Trophoblast cell (in vitro differentiated cells and primary cell): Measurements from ENCODE around the gene KIFAP3.
"Not testable (repeated sequence)": the region's sequence is repeated elsewhere in the genome, so short reads cannot be mapped to it uniquely, and the experiment has no call there.

ENCODE experiments used
- DNase-seq, 2 donors: peaks; one replicate each; pipeline ENCODE4 v3.0.0-alpha.2; 2016
- H2AFZ ChIP-seq: 2 replicates; pipeline ENCODE4 v1.6.1; 2013; ENCODE audit warnings: low read length, moderate library complexity, mild to moderate bottlenecking; ENCODE audit not compliant: insufficient read depth, poor library complexity
- H2AK5ac ChIP-seq: 2 replicates; pipeline ENCODE4 v1.6.1; 2013; ENCODE audit warnings: mild to moderate bottlenecking, low read length
- H2BK120ac ChIP-seq: 2 replicates; pipeline ENCODE4 v1.6.1; 2013; ENCODE audit warnings: low read length, mild to moderate bottlenecking, moderate library complexity; ENCODE audit not compliant: insufficient read depth, poor library complexity
- H2BK12ac ChIP-seq: 2 replicates; pipeline ENCODE4 v1.6.1; 2013; ENCODE audit warnings: mild to moderate bottlenecking, low read length, moderate library complexity
- H2BK5ac ChIP-seq: 2 replicates; pipeline ENCODE4 v1.6.1; 2013; ENCODE audit warnings: low read length, low read depth, moderate library complexity, mild to moderate bottlenecking; ENCODE audit not compliant: poor library complexity
- H3K14ac ChIP-seq: 2 replicates; pipeline ENCODE4 v1.6.1; 2013; ENCODE audit warnings: mild to moderate bottlenecking, low read length
- H3K18ac ChIP-seq: 2 replicates; pipeline ENCODE4 v1.6.1; 2013; ENCODE audit warnings: mild to moderate bottlenecking, low read length
- H3K23ac ChIP-seq: 2 replicates; pipeline ENCODE4 v1.6.1; 2013; ENCODE audit warnings: low read length
- H3K27ac ChIP-seq: 2 replicates; pipeline ENCODE4 v1.5.1; 2013; ENCODE audit warnings: low read depth, mild to moderate bottlenecking, inconsistent platforms, low read length, moderate library complexity
- H3K27me3 ChIP-seq: 2 replicates; pipeline ENCODE4 v1.6.1; 2013; ENCODE audit warnings: inconsistent platforms, mild to moderate bottlenecking, low read length, moderate library complexity; ENCODE audit not compliant: insufficient read depth
- H3K36me3 ChIP-seq, 2 experiments: 1 replicate in 1 of 2; 2 replicates in 1 of 2; pipeline ENCODE4 v1.6.1; 2013; ENCODE audit warnings: low read length in 2 of 2, mild to moderate bottlenecking in 2 of 2, moderate library complexity in 1 of 2; ENCODE audit not compliant: insufficient read depth in 2 of 2, control insufficient read depth in 1 of 2
- H3K4ac ChIP-seq: 2 replicates; pipeline ENCODE4 v1.6.1; 2013; ENCODE audit warnings: low read depth, mild to moderate bottlenecking, low read length, moderate library complexity
- H3K4me1 ChIP-seq, 2 experiments: 1 replicate in 1 of 2; 2 replicates in 1 of 2; pipeline ENCODE4 v1.6.1; 2013; ENCODE audit warnings: low read length in 2 of 2, mild to moderate bottlenecking in 2 of 2, moderate library complexity in 1 of 2; ENCODE audit not compliant: insufficient read depth in 2 of 2, control insufficient read depth in 1 of 2
- H3K4me2 ChIP-seq: 2 replicates; pipeline ENCODE4 v1.6.1; 2013; ENCODE audit warnings: inconsistent platforms, mild to moderate bottlenecking, low read length, moderate library complexity
- H3K4me3 ChIP-seq: 2 replicates; pipeline ENCODE4 v1.5.1; 2013; ENCODE audit warnings: mild to moderate bottlenecking, low read depth, low read length, inconsistent platforms
- H3K79me1 ChIP-seq: one replicate; pipeline ENCODE4 v1.6.1; 2013; ENCODE audit warnings: low read length
- H3K79me2 ChIP-seq: 2 replicates; pipeline ENCODE4 v1.6.1; 2013; ENCODE audit warnings: low read length, mild to moderate bottlenecking; ENCODE audit not compliant: control insufficient read depth, insufficient read depth, poor library complexity
- H3K9ac ChIP-seq: 2 replicates; pipeline ENCODE4 v1.6.1; 2013; ENCODE audit warnings: mild to moderate bottlenecking, low read length
- H3K9me3 ChIP-seq: 2 replicates; pipeline ENCODE4 v1.6.1; 2013; ENCODE audit warnings: low read depth, mild to moderate bottlenecking, control low read depth, inconsistent platforms, low read length; ENCODE audit not compliant: insufficient read depth
- H4K12ac ChIP-seq: 2 replicates; pipeline ENCODE4 v1.6.1; 2013; ENCODE audit warnings: low read depth, mild to moderate bottlenecking, low read length, moderate library complexity
- H4K8ac ChIP-seq: 2 replicates; pipeline ENCODE4 v1.6.1; 2013; ENCODE audit warnings: low read depth, mild to moderate bottlenecking, low read length, moderate library complexity
- H4K91ac ChIP-seq: one replicate; pipeline ENCODE4 v1.6.1; 2013; ENCODE audit warnings: low read depth, mild to moderate bottlenecking, low read length, moderate library complexity
- WGBS: extraction: QIAGEN DNeasy Blood & Tissue Kit; methylation state at CpG from one replicate; pipeline ENCODE4 v1.1.7; 2013; ENCODE audit warnings: missing lambda C conversion rate; ENCODE audit not compliant: insufficient read length, insufficient coverage; ENCODE audit errors: extremely low coverage; 5-methylcytosine and 5-hydroxymethylcytosine counted together

KIFAP3 gene

DNA sequence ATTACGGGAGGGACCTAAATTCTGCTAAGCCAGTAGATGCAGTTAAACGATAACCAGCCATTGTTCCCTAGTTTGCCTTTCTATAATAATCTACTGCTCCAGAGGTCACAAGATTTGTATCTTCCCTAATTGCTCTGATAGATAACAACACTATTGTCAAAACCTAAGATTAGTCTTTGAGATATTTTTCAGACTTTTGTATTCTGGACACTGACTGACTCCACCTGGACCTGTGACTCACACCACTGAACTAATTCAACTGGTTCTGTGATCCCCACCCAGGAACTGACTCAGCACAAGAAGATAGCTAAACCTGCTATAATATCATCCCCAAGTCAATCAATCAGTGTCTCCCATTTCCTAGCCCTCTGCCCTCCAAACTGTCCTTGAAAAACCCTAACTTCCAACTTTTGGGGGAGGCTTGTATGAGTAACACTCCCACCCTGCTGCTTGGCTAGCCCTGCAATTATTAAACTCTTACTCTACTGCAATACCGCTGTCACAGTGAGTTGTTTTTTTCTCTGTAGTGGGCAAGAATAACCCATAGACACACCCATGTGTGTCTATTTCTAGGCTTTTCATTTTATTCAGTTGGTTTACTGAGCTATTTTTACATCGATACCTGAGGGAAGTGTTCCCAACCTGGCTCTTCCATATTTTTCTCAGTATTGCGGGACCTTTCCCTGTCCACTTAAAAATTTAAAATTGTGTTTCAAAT, 11.2 kb downstream of the KIFAP3 start:
- no peak overlapping the region for H3K14ac ChIP-seq
- no peaks in the 10 kb centered on the region for H3K9me3 ChIP-seq
- no peak overlapping the region for H4K12ac ChIP-seq
- no peak overlapping the region for H3K4me3 ChIP-seq
- no peaks in the 10 kb centered on the region for H3K4me1 ChIP-seq
- H3K23ac ChIP-seq: no peak overlapping the region
- peaks cover 0 to 2% of the 10 kb centered on the region in 2 experiments for H3K36me3 ChIP-seq
- no peak overlapping the region for H4K91ac ChIP-seq
- H3K79me2 ChIP-seq: no peaks in the 10 kb centered on the region
- no peak overlapping the region for H3K18ac ChIP-seq
- no CpG with 5 or more reads among the region's 5 CpGs for whole genome bisulfite sequencing
- H4K8ac ChIP-seq: no peak overlapping the region
- H3K4me2 ChIP-seq: no peak overlapping the region
- no peak overlapping the region for H3K27ac ChIP-seq
- H3K4ac ChIP-seq: no peak overlapping the region
- DNase-seq: peak; percentile 68 to 84
- H2BK12ac ChIP-seq: no peak overlapping the region
- no peak overlapping the region for H3K9ac ChIP-seq
- no peaks in the 10 kb centered on the region for H3K27me3 ChIP-seq
- H2AFZ ChIP-seq: no peak overlapping the region
- H2BK5ac ChIP-seq: no peak overlapping the region
- H3K79me1 ChIP-seq: no peaks in the 10 kb centered on the region
- H2AK5ac ChIP-seq: no peak overlapping the region
- no peak overlapping the region for H2BK120ac ChIP-seq

DNA sequence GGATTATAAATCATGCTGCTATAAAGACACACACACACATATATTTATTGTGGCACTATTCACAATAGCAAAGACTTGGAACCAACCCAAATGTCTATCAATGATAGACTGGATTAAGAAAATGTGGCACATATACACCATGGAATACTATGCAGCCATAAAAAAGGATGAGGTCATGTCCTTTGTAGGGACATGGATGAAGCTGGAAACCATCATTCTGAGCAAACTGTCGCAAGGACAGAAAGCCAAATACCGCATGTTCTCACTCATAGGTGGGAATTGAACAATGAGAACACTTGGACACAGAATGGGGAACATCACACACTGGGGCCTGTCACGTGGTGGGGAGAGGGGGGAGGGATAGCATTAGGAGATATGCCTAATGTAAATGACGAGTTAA, 12.8 kb downstream of the KIFAP3 start:
- H3K14ac ChIP-seq, H2AFZ ChIP-seq, DNase-seq, H3K4me2 ChIP-seq, H2BK5ac ChIP-seq, H3K4me1 ChIP-seq, H3K27me3 ChIP-seq, H3K18ac ChIP-seq, H4K8ac ChIP-seq, H2AK5ac ChIP-seq, H3K9me3 ChIP-seq, H3K79me2 ChIP-seq, H2BK12ac ChIP-seq, H3K23ac ChIP-seq, H2BK120ac ChIP-seq, H3K36me3 ChIP-seq, H3K4ac ChIP-seq, H3K79me1 ChIP-seq, H3K27ac ChIP-seq, H4K91ac ChIP-seq, H3K9ac ChIP-seq, H3K4me3 ChIP-seq, H4K12ac ChIP-seq: not testable (repeated sequence)
- WGBS: no CpG with 5 or more reads among the region's 4 CpGs

GRCh38 chr1:170060015-170060520, 14.4 kb downstream of the KIFAP3 start:
- not testable (repeated sequence) for H2AK5ac ChIP-seq, H4K91ac ChIP-seq, H2BK5ac ChIP-seq, H3K27ac ChIP-seq, H3K9me3 ChIP-seq, H3K23ac ChIP-seq, DNase-seq, H2BK12ac ChIP-seq, H3K4me1 ChIP-seq, H3K18ac ChIP-seq, H3K79me2 ChIP-seq, H3K4me3 ChIP-seq, H4K12ac ChIP-seq, H3K14ac ChIP-seq, H4K8ac ChIP-seq, H3K9ac ChIP-seq, H3K4ac ChIP-seq, H3K79me1 ChIP-seq, H3K27me3 ChIP-seq, H3K36me3 ChIP-seq, H2AFZ ChIP-seq, H2BK120ac ChIP-seq, H3K4me2 ChIP-seq
- WGBS: no CpG with 5 or more reads among the region's 3 CpGs

GRCh38 chr1:170049176-170049800, 25.2 kb downstream of the KIFAP3 start:
- peak overlapping the region; percentile 30 for H3K18ac ChIP-seq
- H3K14ac ChIP-seq: peak overlapping the region; percentile 12
- no peaks in the 10 kb centered on the region for H3K9me3 ChIP-seq
- H3K4me2 ChIP-seq: no peak overlapping the region
- no peak overlapping the region for H3K4ac ChIP-seq
- no peaks in the 10 kb centered on the region for H3K27me3 ChIP-seq
- H4K8ac ChIP-seq: no peak overlapping the region
- WGBS: no CpG with 5 or more reads among the region's 3 CpGs
- H3K9ac ChIP-seq: no peak overlapping the region
- H3K27ac ChIP-seq: no peak overlapping the region
- peak overlapping the region; percentile 27 for H2BK120ac ChIP-seq
- H4K91ac ChIP-seq: peak overlapping the region; percentile 29
- H2AK5ac ChIP-seq: no peak overlapping the region
- H3K23ac ChIP-seq: no peak overlapping the region
- no peak overlapping the region for H3K4me3 ChIP-seq
- no peaks in the 10 kb centered on the region for H3K79me2 ChIP-seq
- H3K4me1 ChIP-seq: peaks cover 5 to 7% of the 10 kb centered on the region in 2 experiments
- peaks cover 6 to 10% of the 10 kb centered on the region in 2 experiments for H3K36me3 ChIP-seq
- H2BK12ac ChIP-seq: no peak overlapping the region
- H3K79me1 ChIP-seq: peaks cover 5% of the 10 kb centered on the region
- DNase-seq: no peak
- H4K12ac ChIP-seq: no peak overlapping the region
- no peak overlapping the region for H2AFZ ChIP-seq
- no peak overlapping the region for H2BK5ac ChIP-seq
